ENCODE data around the gene RPL13.
A peak's percentile ranks its signal among the peaks of the same experiment; 100 is the strongest.
"Not testable (repeated sequence)": the region's sequence is repeated elsewhere in the genome, so short reads cannot be mapped to it uniquely, and the experiment has no call there.

The RPL13 gene

GRCh38 chr16:89562939-89563338 lies 2.5 kb downstream of the RPL13 start:
- H3K9me3 Mint-ChIP-seq = no peaks in the 10 kb centered on the region
- peak overlapping the region; percentile 98 for H3K4me3 Mint-ChIP-seq
- peaks cover 54% of the 10 kb centered on the region for H3K4me1 Mint-ChIP-seq
- DNase-seq = no peak
- CTCF ChIA-PET = no interaction called here
- peaks cover 39% of the 10 kb centered on the region for H3K36me3 Mint-ChIP-seq
- no peaks in the 10 kb centered on the region for H3K27me3 Mint-ChIP-seq
- H3K27ac Mint-ChIP-seq = no peak overlapping the region

GRCh38 chr16:89563639-89564392 lies 3.3 kb downstream of the RPL13 start:
- CTCF ChIA-PET = interaction anchor here (1.3 kb wide), 1 partner anchor 10 kb away, joined by 5 read pairs; no protein-coding TSS in a partner anchor
- Mint-ChIP-seq H3K9me3 (no peaks in the 10 kb centered on the region), H3K36me3 (peaks cover 39% of the 10 kb centered on the region), H3K4me1 (peaks cover 54% of the 10 kb centered on the region), H3K27ac (peak overlapping the region; percentile 55), H3K4me3 (peak overlapping the region; percentile 37), H3K27me3 (no peaks in the 10 kb centered on the region)
- DNase-seq = no peak

GRCh38 chr16:89564476-89565255 lies 4.2 kb downstream of the RPL13 start:
- peak overlapping the region; percentile 55 for H3K27ac Mint-ChIP-seq
- DNase-seq = no peak
- H3K27me3 Mint-ChIP-seq = no peaks in the 10 kb centered on the region
- no peaks in the 10 kb centered on the region for H3K9me3 Mint-ChIP-seq
- CTCF ChIA-PET = interaction anchor here (1.3 to 1.4 kb wide), 2 partner anchors 9 to 16 kb away, joined by 5 to 6 read pairs; no protein-coding TSS in a partner anchor
- H3K4me3 Mint-ChIP-seq = peak overlapping the region; percentile 37
- H3K4me1 Mint-ChIP-seq = peaks cover 51% of the 10 kb centered on the region
- H3K36me3 Mint-ChIP-seq = peaks cover 39% of the 10 kb centered on the region

GRCh38 chr16:89565256-89565505 lies 4.7 kb downstream of the RPL13 start:
- Mint-ChIP-seq H3K27ac (no peak overlapping the region), H3K9me3 (no peaks in the 10 kb centered on the region), H3K27me3 (no peaks in the 10 kb centered on the region), H3K4me1 (peaks cover 50% of the 10 kb centered on the region), H3K4me3 (peak overlapping the region; percentile 23), H3K36me3 (peaks cover 39% of the 10 kb centered on the region)
- DNase-seq = no peak
- CTCF ChIA-PET = interaction anchor here (1.0 to 1.4 kb wide), 2 partner anchors 13 to 16 kb away, joined by 3 to 6 read pairs; no protein-coding TSS in a partner anchor

- Mint-ChIP-seq H3K27me3 (peaks cover 4% of the 10 kb centered on the region), H3K9me3 (no peaks in the 10 kb centered on the region), H3K4me3 (peak overlapping the region; percentile 23), H3K4me1 (peaks cover 52% of the 10 kb centered on the region), H3K36me3 (peaks cover 39% of the 10 kb centered on the region), H3K27ac (no peak overlapping the region)
- CTCF ChIA-PET = interaction anchor here (1.0 to 1.4 kb wide), 2 partner anchors 14 to 17 kb away, joined by 3 to 6 read pairs; no protein-coding TSS in a partner anchor
- DNase-seq = peak; percentile 70
These were observed 5.3 kb downstream of the RPL13 start for GRCh38 chr16:89565506-89566372.

- CTCF ChIA-PET = interaction anchor here (0.7 to 1.0 kb wide), 3 partner anchors 15 to 132 kb away, joined by 3 to 4 read pairs (median 3); no protein-coding TSS in a partner anchor
These were observed 7.4 kb downstream of the RPL13 start for GRCh38 chr16:89567656-89568594.

GRCh38 chr16:89569506-89570341 lies 9.2 kb downstream of the RPL13 start:
- CTCF ChIA-PET = no interaction called here
- no peaks in the 10 kb centered on the region for H3K9me3 Mint-ChIP-seq
- no peak overlapping the region for H3K27ac Mint-ChIP-seq
- DNase-seq = no peak
- peaks cover 40% of the 10 kb centered on the region for H3K27me3 Mint-ChIP-seq
- peaks cover 6% of the 10 kb centered on the region for H3K36me3 Mint-ChIP-seq
- H3K4me3 Mint-ChIP-seq = no peak overlapping the region
- H3K4me1 Mint-ChIP-seq = peaks cover 47% of the 10 kb centered on the region

More at GRCh38 chr16:89567656-89568594, 7.4 kb downstream of the RPL13 start:
- no peak for DNase-seq
- H3K4me1 Mint-ChIP-seq = peaks cover 55% of the 10 kb centered on the region
- peaks cover 22% of the 10 kb centered on the region for H3K27me3 Mint-ChIP-seq
- H3K27ac Mint-ChIP-seq = no peak overlapping the region
- H3K4me3 Mint-ChIP-seq = no peak overlapping the region
- peaks cover 22% of the 10 kb centered on the region for H3K36me3 Mint-ChIP-seq
- no peaks in the 10 kb centered on the region for H3K9me3 Mint-ChIP-seq

GRCh38 chr16:89570342-89570923 lies 10.0 kb downstream of the RPL13 start:
- Mint-ChIP-seq H3K27me3 (peaks cover 47% of the 10 kb centered on the region), H3K4me1 (peaks cover 40% of the 10 kb centered on the region), H3K9me3 (no peaks in the 10 kb centered on the region), H3K27ac (no peak overlapping the region), H3K4me3 (no peak overlapping the region), H3K36me3 (peaks cover 2% of the 10 kb centered on the region)
- CTCF ChIA-PET = no interaction called here
- DNase-seq = no peak

- H3K27me3 Mint-ChIP-seq = peaks cover 49% of the 10 kb centered on the region
- CTCF ChIA-PET, H3K9me3 Mint-ChIP-seq, H3K36me3 Mint-ChIP-seq, H3K27ac Mint-ChIP-seq, H3K4me3 Mint-ChIP-seq, DNase-seq: not testable (repeated sequence)
- peaks cover 34% of the 10 kb centered on the region for H3K4me1 Mint-ChIP-seq
These were observed 10.6 kb downstream of the RPL13 start for GRCh38 chr16:89570983-89571598.

GRCh38 chr16:89571636-89572035 lies 11.2 kb downstream of the RPL13 start:
- H3K4me1 Mint-ChIP-seq = peaks cover 30% of the 10 kb centered on the region
- H3K9me3 Mint-ChIP-seq = no peaks in the 10 kb centered on the region
- H3K27me3 Mint-ChIP-seq = peaks cover 55% of the 10 kb centered on the region
- peaks cover 2% of the 10 kb centered on the region for H3K36me3 Mint-ChIP-seq
- no peak overlapping the region for H3K4me3 Mint-ChIP-seq
- no peak for DNase-seq
- CTCF ChIA-PET = no interaction called here
- no peak overlapping the region for H3K27ac Mint-ChIP-seq

GRCh38 chr16:89572073-89572484 lies 11.6 kb downstream of the RPL13 start:
- peaks cover 2% of the 10 kb centered on the region for H3K36me3 Mint-ChIP-seq
- H3K4me3 Mint-ChIP-seq = no peak overlapping the region
- CTCF ChIA-PET = no interaction called here
- H3K27ac Mint-ChIP-seq = peak overlapping the region; percentile 62
- no peak for DNase-seq
- peaks cover 59% of the 10 kb centered on the region for H3K27me3 Mint-ChIP-seq
- H3K4me1 Mint-ChIP-seq = peaks cover 30% of the 10 kb centered on the region
- no peaks in the 10 kb centered on the region for H3K9me3 Mint-ChIP-seq

All from activated naive CD4-positive, alpha-beta T cell treated with anti-CD3 and anti-CD28 coated beads, Interleukin-2, amount 10 ng/mL, durations not matched to agents 7 days and 5 days (primary cell).